Measurements from ENCODE around the gene KLHL17. TPM values are rescaled to one million over a fixed set of nuclear protein-coding genes. Genes with fewer than 3 reads are reported as not detected.

The KLHL17 gene
- total and polyA plus RNA-seq, 4 donors = 2.8 to 40.5 (median 15.0) TPM

GRCh38 chr1:962381-963300, 2.3 kb downstream of the KLHL17 start:
- no peak for ATAC-seq (ENCODE audit: low FRiP score)
- no peaks in the 10 kb centered on the region for H3K4me1 ChIP-seq (ENCODE audit: control insufficient read depth in 1 of 2, insufficient read depth in 2 of 2, low read length in 2 of 2)
- no peaks in the 10 kb centered on the region for H3K27me3 ChIP-seq (ENCODE audit: control insufficient read depth in 1 of 2, insufficient read depth in 2 of 2, low read length in 1 of 2)
- no peak overlapping the region for H3K4me3 ChIP-seq (ENCODE audit: low read length in 2 of 2)
- no peaks in the 10 kb centered on the region for H3K9me3 ChIP-seq (ENCODE audit: control insufficient read depth, low read length)
- no peak for DNase-seq
- intact Hi-C loops (cut with DNase I) = no loop called here
- WGBS, 2 donors = 96 to 97% methylated on average over 57 of the region's 57 CpGs
- no peak overlapping the region for H3K27ac ChIP-seq (ENCODE audit: low read depth in 1 of 2, low read length in 2 of 2)
- no peaks in the 10 kb centered on the region for H3K36me3 ChIP-seq (ENCODE audit: control insufficient read depth in 1 of 2, insufficient read depth in 2 of 2, low read length in 1 of 2)

- ATAC-seq (ENCODE audit: low FRiP score) (no peak), DNase-seq (no peak)
- no peaks in the 10 kb centered on the region for H3K36me3 ChIP-seq (ENCODE audit: control insufficient read depth in 1 of 2, insufficient read depth in 2 of 2, low read length in 1 of 2)
- H3K4me1 ChIP-seq (ENCODE audit: control insufficient read depth in 1 of 2, insufficient read depth in 2 of 2, low read length in 2 of 2) = no peaks in the 10 kb centered on the region
- 91 to 94% methylated on average over 16 of the region's 16 CpGs for WGBS, 2 donors
- no peaks in the 10 kb centered on the region for H3K9me3 ChIP-seq (ENCODE audit: control insufficient read depth, low read length)
- H3K27ac ChIP-seq (ENCODE audit: low read depth in 1 of 2, low read length in 2 of 2) = no peak overlapping the region
- H3K4me3 ChIP-seq (ENCODE audit: low read length in 2 of 2) = no peak overlapping the region
- intact Hi-C loops (cut with DNase I) = no loop called here
- H3K27me3 ChIP-seq (ENCODE audit: control insufficient read depth in 1 of 2, insufficient read depth in 2 of 2, low read length in 1 of 2) = no peaks in the 10 kb centered on the region
Measured at GRCh38 chr1:963301-963651, 2.9 kb downstream of the KLHL17 start.

- no peak for ATAC-seq (ENCODE audit: low FRiP score)
- Histone ChIP-seq H3K4me1 (ENCODE audit: control insufficient read depth in 1 of 2, insufficient read depth in 2 of 2, low read length in 2 of 2) (no peaks in the 10 kb centered on the region), H3K4me3 (ENCODE audit: low read length in 2 of 2) (no peak overlapping the region), H3K27me3 (ENCODE audit: control insufficient read depth in 1 of 2, insufficient read depth in 2 of 2, low read length in 1 of 2) (no peaks in the 10 kb centered on the region), H3K27ac (ENCODE audit: low read depth in 1 of 2, low read length in 2 of 2) (no peak overlapping the region), H3K9me3 (ENCODE audit: control insufficient read depth, low read length) (no peaks in the 10 kb centered on the region), H3K36me3 (ENCODE audit: control insufficient read depth in 1 of 2, insufficient read depth in 2 of 2, low read length in 1 of 2) (no peaks in the 10 kb centered on the region)
- no peak for DNase-seq
- intact Hi-C loops (cut with DNase I) = no loop called here
- WGBS, 2 donors = 94 to 95% methylated on average over 47 of the region's 47 CpGs
Measured at GRCh38 chr1:963746-964525, 3.6 kb downstream of the KLHL17 start.

GRCh38 chr1:964691-965525, 4.5 kb downstream of the KLHL17 start:
- Histone ChIP-seq H3K4me3 (ENCODE audit: low read length in 2 of 2) (no peak overlapping the region), H3K4me1 (ENCODE audit: control insufficient read depth in 1 of 2, insufficient read depth in 2 of 2, low read length in 2 of 2) (no peaks in the 10 kb centered on the region), H3K27ac (ENCODE audit: low read depth in 1 of 2, low read length in 2 of 2) (no peak overlapping the region), H3K27me3 (ENCODE audit: control insufficient read depth in 1 of 2, insufficient read depth in 2 of 2, low read length in 1 of 2) (no peaks in the 10 kb centered on the region), H3K36me3 (ENCODE audit: control insufficient read depth in 1 of 2, insufficient read depth in 2 of 2, low read length in 1 of 2) (no peaks in the 10 kb centered on the region), H3K9me3 (ENCODE audit: control insufficient read depth, low read length) (no peaks in the 10 kb centered on the region)
- intact Hi-C loops (cut with DNase I) = no loop called here
- DNase-seq (no peak), ATAC-seq (ENCODE audit: low FRiP score) (no peak)
- WGBS, 2 donors = 96 to 97% methylated on average over 36 to 44 of the region's 51 CpGs

GRCh38 chr1:965526-966134, 5.2 kb downstream of the KLHL17 start:
- ATAC-seq (ENCODE audit: low FRiP score) (no peak), DNase-seq (no peak)
- H3K36me3 ChIP-seq (ENCODE audit: control insufficient read depth in 1 of 2, insufficient read depth in 2 of 2, low read length in 1 of 2) = no peaks in the 10 kb centered on the region
- no peaks in the 10 kb centered on the region for H3K4me1 ChIP-seq (ENCODE audit: control insufficient read depth in 1 of 2, insufficient read depth in 2 of 2, low read length in 2 of 2)
- H3K27me3 ChIP-seq (ENCODE audit: control insufficient read depth in 1 of 2, insufficient read depth in 2 of 2, low read length in 1 of 2) = no peaks in the 10 kb centered on the region
- H3K27ac ChIP-seq (ENCODE audit: low read depth in 1 of 2, low read length in 2 of 2) = no peak overlapping the region
- 86 to 87% methylated on average over 26 of the region's 26 CpGs for WGBS, 2 donors
- H3K9me3 ChIP-seq (ENCODE audit: control insufficient read depth, low read length) = no peaks in the 10 kb centered on the region
- H3K4me3 ChIP-seq (ENCODE audit: low read length in 2 of 2) = no peak overlapping the region
- intact Hi-C loops (cut with DNase I) = no loop called here

- H3K4me1 ChIP-seq (ENCODE audit: control insufficient read depth in 1 of 2, insufficient read depth in 2 of 2, low read length in 2 of 2) = no peaks in the 10 kb centered on the region
- no peak within 1 kb of the TSS for H3K27ac ChIP-seq (ENCODE audit: low read depth in 1 of 2, low read length in 2 of 2)
- intact Hi-C loops (cut with DNase I) = no loop called here
- H3K4me3 ChIP-seq (ENCODE audit: low read length in 2 of 2) = peak within 1 kb of the TSS; percentile 1 to 28
- ATAC-seq (ENCODE audit: low FRiP score) (peak; percentile 2), DNase-seq (no peak)
- no peaks in the 10 kb centered on the region for H3K36me3 ChIP-seq (ENCODE audit: control insufficient read depth in 1 of 2, insufficient read depth in 2 of 2, low read length in 1 of 2)
- 11 to 15% methylated on average over 30 to 31 of the region's 31 CpGs for WGBS, 2 donors
- no peaks in the 10 kb centered on the region for H3K27me3 ChIP-seq (ENCODE audit: control insufficient read depth in 1 of 2, insufficient read depth in 2 of 2, low read length in 1 of 2)
- H3K9me3 ChIP-seq (ENCODE audit: control insufficient read depth, low read length) = no peaks in the 10 kb centered on the region
Measured at GRCh38 chr1:966135-966703, 5.8 kb downstream of the KLHL17 start, which contains the start of gene PLEKHN1. Gene PLEKHN1 (plus strand): TSS chr1:966482. CDS start chr1:966532, 50 bp downstream.

- WGBS, 2 donors = 0% methylated on average over 58 to 60 of the region's 60 CpGs
- H3K27me3 ChIP-seq (ENCODE audit: control insufficient read depth in 1 of 2, insufficient read depth in 2 of 2, low read length in 1 of 2) = no peaks in the 10 kb centered on the region
- intact Hi-C loops (cut with DNase I) = no loop called here
- H3K4me3 ChIP-seq (ENCODE audit: low read length in 2 of 2) = peak overlapping the region; percentile 1 to 28
- H3K4me1 ChIP-seq (ENCODE audit: control insufficient read depth in 1 of 2, insufficient read depth in 2 of 2, low read length in 2 of 2) = no peaks in the 10 kb centered on the region
- H3K27ac ChIP-seq (ENCODE audit: low read depth in 1 of 2, low read length in 2 of 2) = no peak overlapping the region
- no peaks in the 10 kb centered on the region for H3K36me3 ChIP-seq (ENCODE audit: control insufficient read depth in 1 of 2, insufficient read depth in 2 of 2, low read length in 1 of 2)
- peak; percentile 72 for ATAC-seq (ENCODE audit: low FRiP score)
- peak; percentile 86 to 94 for DNase-seq
- no peaks in the 10 kb centered on the region for H3K9me3 ChIP-seq (ENCODE audit: control insufficient read depth, low read length)
Measured at GRCh38 chr1:966704-967300, 6.4 kb downstream of the KLHL17 start.
